GM18951 (cell line): ENCODE data around the gene SUMO3.
"Not testable (repeated sequence)": the region's sequence is repeated elsewhere in the genome, so short reads cannot be mapped to it uniquely, and the experiment has no call there.

ENCODE experiments used
- POLR2A ChIP-seq: IDR thresholded peaks from 4 replicates; pipeline ENCODE4 v1.6.1; 2011; ENCODE audit warnings: mild to moderate bottlenecking; ENCODE audit not compliant: insufficient read length, insufficient read depth; ENCODE audit errors: extremely low read depth
- in situ Hi-C: fragments of 300-500 bp; cut with MboI; formaldehyde crosslinking; loops from one replicate; pipeline ENCODE4 v1.12.0; 2022; ENCODE audit warnings: low sequenced_read_pairs, mixed read lengths, inconsistent platforms; ENCODE audit not compliant: unreplicated experiment

SUMO3 gene

GRCh38 chr21:44842087-44842486 lies 24.2 kb upstream of the SUMO3 start:
- in situ Hi-C loops: no loop called here
- no peak for TF ChIP-seq POLR2A

DNA sequence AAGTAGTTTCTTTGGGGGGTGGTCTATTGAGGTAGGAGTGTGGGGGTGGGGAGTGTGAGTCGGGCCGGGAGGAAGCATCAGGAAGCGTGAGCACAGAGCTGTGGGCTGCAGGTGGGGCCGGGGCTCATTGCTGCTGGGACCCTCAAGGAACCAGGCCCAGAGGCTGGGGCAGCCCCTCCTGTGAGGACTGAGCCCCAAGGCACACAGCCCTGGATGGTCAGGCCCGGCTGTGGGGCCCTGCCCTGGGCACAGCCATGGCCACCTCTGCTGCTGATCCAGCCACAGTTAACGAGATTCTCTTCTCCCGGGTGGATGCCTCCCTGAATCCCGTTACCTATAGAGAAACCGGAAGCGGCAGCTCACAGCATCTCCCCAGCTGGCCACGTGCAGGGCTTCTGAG lies 22.9 kb upstream of the SUMO3 start:
- no peak for TF ChIP-seq POLR2A
- in situ Hi-C loops: no loop called here

DNA sequence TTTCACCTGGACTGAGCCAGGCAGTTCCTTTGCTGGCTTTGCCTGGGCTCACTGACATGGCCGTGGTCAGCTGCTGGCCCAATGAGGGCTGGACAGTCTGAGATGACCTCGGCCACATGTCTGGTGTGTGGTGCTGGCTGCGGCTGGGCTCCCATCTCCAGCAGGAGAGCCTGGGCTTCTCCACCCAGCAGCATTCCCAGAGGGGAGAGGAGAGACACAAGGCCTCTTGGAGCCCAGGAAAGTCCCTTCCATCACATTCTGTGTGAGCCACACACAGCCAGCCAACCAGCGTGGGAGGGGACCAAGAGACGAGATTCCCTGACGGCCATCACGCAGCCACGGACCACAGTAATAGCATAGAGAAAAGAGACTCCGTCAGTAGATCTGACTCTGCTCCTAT lies 21.1 kb upstream of the SUMO3 start:
- in situ Hi-C loops: no loop called here
- no peak for TF ChIP-seq POLR2A

GRCh38 chr21:44838039-44838895 lies 20.4 kb upstream of the SUMO3 start:
- TF ChIP-seq POLR2A: no peak
- in situ Hi-C loops: no loop called here

- TF ChIP-seq POLR2A: no peak
- in situ Hi-C loops: no loop called here
Measured at GRCh38 chr21:44837537-44837936, 19.7 kb upstream of the SUMO3 start.

GRCh38 chr21:44836666-44837471 lies 19.0 kb upstream of the SUMO3 start:
- in situ Hi-C loops: no loop called here

GRCh38 chr21:44836349-44836665 lies 18.4 kb upstream of the SUMO3 start:
- TF ChIP-seq POLR2A: no peak
- in situ Hi-C loops: no loop called here

More at GRCh38 chr21:44836666-44837471, 19.0 kb upstream of the SUMO3 start:
- no peak for TF ChIP-seq POLR2A

DNA sequence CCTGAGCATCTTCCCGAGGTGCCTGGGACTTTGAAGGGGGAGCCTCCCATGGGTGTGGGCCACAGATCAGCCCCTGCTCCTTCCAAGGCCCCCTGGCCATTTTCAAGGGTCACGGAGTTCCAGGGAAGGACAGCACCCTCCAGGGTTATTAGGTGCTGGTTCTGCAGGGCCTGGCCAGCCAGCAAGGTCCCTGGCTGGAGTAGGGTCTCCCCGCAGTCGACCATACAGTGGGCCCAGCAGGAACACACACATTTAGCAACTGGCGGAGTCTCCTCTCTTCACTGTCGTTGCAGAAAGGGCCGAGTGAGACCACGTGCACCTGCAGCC lies 17.7 kb upstream of the SUMO3 start:
- in situ Hi-C loops: no loop called here

DNA sequence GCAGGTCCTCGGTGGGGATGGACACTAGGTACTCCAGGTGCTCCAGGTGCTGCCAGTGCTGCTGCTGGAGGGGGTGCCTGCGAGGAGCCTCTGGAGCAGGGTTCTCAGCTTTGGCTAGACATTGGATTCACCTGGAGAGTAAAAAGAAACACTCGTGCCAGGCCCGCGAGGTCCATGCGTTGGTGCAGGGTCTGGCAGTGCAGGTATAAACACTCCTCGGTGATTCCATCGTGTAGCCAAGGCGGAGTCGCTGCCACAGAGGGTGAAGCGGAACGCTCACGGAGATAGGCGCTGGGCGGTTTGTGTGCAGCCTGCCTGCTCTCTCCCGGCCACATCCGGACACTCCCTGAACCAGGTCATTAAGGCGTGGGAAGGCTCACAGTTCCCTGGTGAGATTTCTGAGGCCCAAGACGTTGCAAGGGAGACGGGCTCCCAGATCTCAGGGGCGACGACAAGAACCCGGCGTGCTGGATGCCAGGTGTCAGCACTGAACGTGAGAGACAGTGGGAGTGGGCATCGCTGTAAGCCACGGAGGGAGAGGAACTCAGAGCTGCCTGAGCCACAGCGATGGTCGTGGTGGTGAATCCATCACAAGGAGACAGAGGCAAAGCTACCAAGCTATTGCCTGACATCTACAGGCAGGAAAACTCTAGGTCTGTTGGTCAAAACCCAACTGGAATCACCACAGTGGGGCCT lies 17.2 kb upstream of the SUMO3 start:
- in situ Hi-C loops: no loop called here
- TF ChIP-seq POLR2A: no peak

More for the DNA sequence above, 17.7 kb upstream of the SUMO3 start:
- TF ChIP-seq POLR2A: no peak

DNA sequence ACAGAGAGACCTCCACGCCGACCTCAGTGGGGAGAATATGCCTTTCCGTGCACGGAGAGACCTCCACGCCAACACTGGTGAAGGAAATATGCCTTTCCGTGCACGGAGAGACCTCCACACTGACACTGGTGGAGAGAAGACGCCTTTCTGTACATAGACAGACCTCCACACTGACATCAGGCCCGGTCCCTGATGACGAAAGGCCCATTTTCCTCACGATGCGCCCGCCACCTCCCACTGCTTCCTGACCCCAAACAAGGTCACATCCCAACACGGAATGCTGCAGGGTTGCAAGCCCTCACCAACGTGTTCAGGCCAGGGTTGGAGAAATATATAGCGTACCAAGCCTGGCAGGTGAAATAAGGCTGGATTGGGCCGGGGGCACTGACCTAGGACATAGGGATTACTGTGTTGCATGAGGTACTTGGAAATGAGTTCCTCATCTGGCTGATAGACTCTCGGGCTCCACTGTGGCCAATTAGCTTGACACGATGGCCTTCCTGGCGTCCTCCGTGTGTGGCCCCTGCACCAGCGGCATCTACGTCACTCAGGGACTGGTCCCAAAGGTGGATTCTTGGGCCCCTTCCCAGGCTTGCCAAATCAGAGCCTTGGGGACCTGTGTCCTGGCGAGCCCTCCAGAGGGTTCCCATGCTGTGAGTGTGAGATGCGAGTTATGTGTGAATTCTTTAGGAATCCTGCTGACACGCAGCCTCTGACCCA lies 16.5 kb upstream of the SUMO3 start:
- in situ Hi-C loops: no loop called here

DNA sequence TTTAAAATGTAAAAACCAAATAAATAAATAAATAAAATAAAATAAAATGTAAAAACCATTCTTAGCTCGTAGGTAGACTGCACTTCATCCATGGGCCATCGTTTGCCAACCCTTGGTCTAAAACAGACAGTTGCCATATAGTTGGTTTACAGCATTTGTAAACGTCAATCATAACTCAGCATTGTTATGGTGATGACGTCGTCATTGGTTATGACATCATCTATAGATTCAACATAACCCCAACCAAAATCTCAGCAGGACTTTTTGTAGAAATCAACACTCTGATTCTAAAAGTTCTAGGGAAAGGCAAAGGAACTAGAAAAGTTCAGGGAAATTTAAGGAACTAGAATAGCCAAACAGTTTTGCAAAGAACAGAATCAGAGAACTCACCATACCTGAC lies 15.8 kb upstream of the SUMO3 start:
- in situ Hi-C loops: no loop called here
- no peak for TF ChIP-seq POLR2A

More for the DNA sequence above, 16.5 kb upstream of the SUMO3 start:
- TF ChIP-seq POLR2A: no peak

GRCh38 chr21:44832516-44833255 lies 14.8 kb upstream of the SUMO3 start:
- in situ Hi-C loops: not testable (repeated sequence)

DNA sequence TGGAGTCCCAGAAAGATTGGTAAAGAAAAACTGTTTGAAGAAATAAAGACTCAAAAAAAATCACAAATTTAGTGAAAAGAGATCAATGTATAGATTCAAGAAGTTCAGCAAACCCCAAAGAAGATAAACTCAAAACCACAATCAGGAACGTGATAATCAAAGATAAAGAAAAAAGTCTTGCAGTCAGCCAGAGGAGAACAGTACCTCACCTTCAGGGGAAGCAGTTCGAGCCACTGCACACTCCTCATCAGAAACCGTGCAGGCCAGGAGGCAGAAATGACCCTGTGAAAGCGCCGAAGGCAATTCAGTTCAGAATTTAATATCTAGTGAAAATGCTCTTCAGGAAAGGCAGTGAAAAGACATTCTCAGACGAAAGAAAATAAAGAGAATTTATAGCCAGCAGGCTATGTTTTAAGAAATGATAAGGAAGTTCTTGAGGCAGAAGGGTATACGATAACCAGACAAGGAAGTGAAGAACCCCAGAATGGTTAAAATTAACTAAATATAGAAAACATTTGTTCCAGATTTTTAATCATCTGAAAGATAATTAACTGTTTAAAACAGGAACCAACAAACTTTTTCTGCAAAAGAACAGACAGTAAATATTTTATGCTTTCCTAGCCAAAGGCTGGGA lies 13.5 kb upstream of the SUMO3 start:
- no peak for TF ChIP-seq POLR2A
- in situ Hi-C loops: no loop called here
